Ishikawa (cell line): Measurements from ENCODE around the gene ADAMTS15.
A peak's percentile ranks its signal among the peaks of the same experiment; 100 is the strongest.

Experiments used
- CEBPB ChIP-seq: IDR thresholded peaks from 2 replicates; pipeline ENCODE4 v1.6.1; 2012
- CREB1 ChIP-seq: IDR thresholded peaks from 2 replicates; pipeline ENCODE4 v1.6.1; 2012; ENCODE audit warnings: low read depth
- EGR1 ChIP-seq: IDR thresholded peaks from 2 replicates; pipeline ENCODE4 v1.6.1; 2012
- EP300 ChIP-seq: IDR thresholded peaks from 2 replicates; pipeline ENCODE4 v1.6.1; 2012; ENCODE audit warnings: borderline replicate concordance
- FOXM1 ChIP-seq: IDR thresholded peaks from 2 replicates; pipeline ENCODE4 v1.6.1; 2012; ENCODE audit warnings: low read depth, borderline replicate concordance
- NFIC ChIP-seq: IDR thresholded peaks from 2 replicates; pipeline ENCODE4 v1.6.1; 2012
- RAD21 ChIP-seq: IDR thresholded peaks from 2 replicates; pipeline ENCODE4 v1.6.1; 2012; ENCODE audit warnings: low read depth
- TAF1 ChIP-seq: IDR thresholded peaks from 2 replicates; pipeline ENCODE4 v1.6.1; 2012; ENCODE audit warnings: low read depth, mild to moderate bottlenecking
- TCF12 ChIP-seq: IDR thresholded peaks from 2 replicates; pipeline ENCODE4 v1.6.1; 2012; ENCODE audit warnings: low read depth
- TEAD4 ChIP-seq: IDR thresholded peaks from 2 replicates; pipeline ENCODE4 v1.6.1; 2012
- YY1 ChIP-seq: IDR thresholded peaks from 2 replicates; pipeline ENCODE4 v1.6.1; 2012; ENCODE audit warnings: low read depth
- ZBTB7A ChIP-seq: IDR thresholded peaks from 2 replicates; pipeline ENCODE4 v1.6.1; 2012; ENCODE audit warnings: low read depth
- TF ChIP-seq, protein P1 (sequence below): IDR thresholded peaks from 2 replicates; pipeline ENCODE4 v1.6.1; 2012
- TF ChIP-seq, protein P2 (sequence below): IDR thresholded peaks from 2 replicates; pipeline ENCODE4 v1.6.1; 2012; ENCODE audit warnings: low read depth, mild to moderate bottlenecking
- TF ChIP-seq, protein P3 (sequence below): IDR thresholded peaks from 2 replicates; pipeline ENCODE4 v1.6.1; 2012

ADAMTS15 gene

DNA sequence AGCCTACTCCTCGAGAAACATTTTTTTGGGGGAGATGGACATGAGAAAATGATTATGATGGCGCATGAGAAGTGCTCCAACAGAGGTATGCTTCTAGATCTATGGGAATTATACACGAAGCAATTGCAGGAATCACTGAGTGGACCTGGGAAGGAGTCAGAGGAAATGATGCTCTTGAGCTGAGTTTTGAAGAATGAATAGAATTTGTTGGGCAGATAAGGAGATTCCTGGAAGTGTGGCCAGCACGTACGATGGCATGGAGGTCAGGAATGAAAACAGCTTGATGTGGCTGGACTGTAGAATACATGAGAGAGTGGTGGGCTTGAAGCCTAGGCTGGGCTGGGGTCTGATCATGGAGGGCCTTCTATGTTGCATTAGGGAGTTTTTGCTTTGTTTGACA is 31.7 kb downstream of the ADAMTS15 start:
- no peak for TF ChIP-seq CEBPB
- TF ChIP-seq TAF1, result no peak
- TF ChIP-seq TEAD4, result no peak
- no peak for TF ChIP-seq ZBTB7A
- no peak for TF ChIP-seq FOXM1
- no peak for TF ChIP-seq YY1
- TF ChIP-seq TCF12, result no peak
- no peak for TF ChIP-seq EGR1

DNA sequence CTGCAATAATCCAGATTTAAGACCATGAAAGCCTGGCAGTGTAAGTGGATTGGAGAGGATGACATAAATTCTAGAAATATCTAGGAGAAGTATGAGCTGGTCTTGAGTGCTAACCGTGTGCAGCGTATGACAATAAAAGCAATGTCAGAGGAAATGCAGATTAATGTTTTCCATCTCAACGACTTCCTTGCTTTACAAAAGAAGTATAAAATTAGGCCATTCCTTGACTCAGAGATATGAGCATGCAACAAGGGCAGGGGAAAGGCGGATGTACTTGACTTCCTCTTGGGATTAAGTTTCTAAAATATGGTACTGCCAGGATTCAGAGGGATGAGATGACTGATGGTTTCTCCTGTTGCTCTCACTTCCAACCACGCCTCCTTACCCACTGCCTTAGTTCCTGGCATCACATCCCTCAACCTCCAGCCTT is 32.3 kb downstream of the ADAMTS15 start:
- TF ChIP-seq, protein P1, sequence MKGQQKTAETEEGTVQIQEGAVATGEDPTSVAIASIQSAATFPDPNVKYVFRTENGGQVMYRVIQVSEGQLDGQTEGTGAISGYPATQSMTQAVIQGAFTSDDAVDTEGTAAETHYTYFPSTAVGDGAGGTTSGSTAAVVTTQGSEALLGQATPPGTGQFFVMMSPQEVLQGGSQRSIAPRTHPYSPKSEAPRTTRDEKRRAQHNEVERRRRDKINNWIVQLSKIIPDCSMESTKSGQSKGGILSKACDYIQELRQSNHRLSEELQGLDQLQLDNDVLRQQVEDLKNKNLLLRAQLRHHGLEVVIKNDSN, result no peak
- TF ChIP-seq TAF1 (no peak), EP300 (no peak), TEAD4 (no peak), TCF12 (no peak), CEBPB (no peak), NFIC (no peak), ZBTB7A (no peak), EGR1 (no peak), RAD21 (no peak), CREB1 (no peak)

DNA sequence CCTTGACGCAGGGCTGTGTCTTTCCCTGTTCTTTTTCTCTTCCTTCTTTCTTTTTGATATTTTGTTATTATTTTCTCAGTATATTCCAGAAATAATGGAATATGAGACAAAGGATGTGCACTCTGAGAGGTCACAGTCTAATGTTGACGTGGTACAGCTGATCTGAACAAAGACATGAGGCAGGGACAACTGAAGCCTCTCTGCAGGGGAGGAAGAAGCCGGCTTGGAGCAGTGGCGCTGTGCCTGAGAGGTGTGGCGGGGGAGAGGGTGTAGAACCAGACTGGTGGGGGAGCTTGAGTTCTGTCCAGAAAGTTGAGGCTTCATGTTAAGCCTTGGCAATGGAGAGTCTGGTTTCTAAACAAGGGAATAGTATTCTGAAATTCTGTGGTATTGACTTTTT is 34.7 kb downstream of the ADAMTS15 start:
- TF ChIP-seq RAD21 (peak; percentile 2; the same call in 1 of the 2 replicates), CREB1 (no peak)

DNA sequence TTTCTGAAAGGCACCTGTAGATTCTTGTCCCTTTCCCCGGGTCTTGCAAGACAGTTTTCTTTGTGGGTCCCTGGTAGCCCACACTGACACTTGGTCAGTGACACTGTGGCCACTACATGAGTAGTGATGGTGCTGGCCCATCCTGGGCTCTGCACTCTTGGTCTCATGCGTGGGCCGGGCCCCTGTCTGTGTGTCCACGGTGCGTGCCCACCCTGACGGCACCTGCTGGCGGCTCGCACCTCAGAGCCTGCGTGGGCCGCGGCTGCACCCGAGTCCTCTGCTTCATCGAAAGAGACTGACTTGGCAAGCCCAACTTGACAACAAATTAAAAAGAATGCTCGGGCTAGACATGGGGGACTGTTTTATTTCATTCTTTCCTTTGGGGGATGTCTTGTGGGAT is 37.5 kb downstream of the ADAMTS15 start:
- TF ChIP-seq, protein P2, sequence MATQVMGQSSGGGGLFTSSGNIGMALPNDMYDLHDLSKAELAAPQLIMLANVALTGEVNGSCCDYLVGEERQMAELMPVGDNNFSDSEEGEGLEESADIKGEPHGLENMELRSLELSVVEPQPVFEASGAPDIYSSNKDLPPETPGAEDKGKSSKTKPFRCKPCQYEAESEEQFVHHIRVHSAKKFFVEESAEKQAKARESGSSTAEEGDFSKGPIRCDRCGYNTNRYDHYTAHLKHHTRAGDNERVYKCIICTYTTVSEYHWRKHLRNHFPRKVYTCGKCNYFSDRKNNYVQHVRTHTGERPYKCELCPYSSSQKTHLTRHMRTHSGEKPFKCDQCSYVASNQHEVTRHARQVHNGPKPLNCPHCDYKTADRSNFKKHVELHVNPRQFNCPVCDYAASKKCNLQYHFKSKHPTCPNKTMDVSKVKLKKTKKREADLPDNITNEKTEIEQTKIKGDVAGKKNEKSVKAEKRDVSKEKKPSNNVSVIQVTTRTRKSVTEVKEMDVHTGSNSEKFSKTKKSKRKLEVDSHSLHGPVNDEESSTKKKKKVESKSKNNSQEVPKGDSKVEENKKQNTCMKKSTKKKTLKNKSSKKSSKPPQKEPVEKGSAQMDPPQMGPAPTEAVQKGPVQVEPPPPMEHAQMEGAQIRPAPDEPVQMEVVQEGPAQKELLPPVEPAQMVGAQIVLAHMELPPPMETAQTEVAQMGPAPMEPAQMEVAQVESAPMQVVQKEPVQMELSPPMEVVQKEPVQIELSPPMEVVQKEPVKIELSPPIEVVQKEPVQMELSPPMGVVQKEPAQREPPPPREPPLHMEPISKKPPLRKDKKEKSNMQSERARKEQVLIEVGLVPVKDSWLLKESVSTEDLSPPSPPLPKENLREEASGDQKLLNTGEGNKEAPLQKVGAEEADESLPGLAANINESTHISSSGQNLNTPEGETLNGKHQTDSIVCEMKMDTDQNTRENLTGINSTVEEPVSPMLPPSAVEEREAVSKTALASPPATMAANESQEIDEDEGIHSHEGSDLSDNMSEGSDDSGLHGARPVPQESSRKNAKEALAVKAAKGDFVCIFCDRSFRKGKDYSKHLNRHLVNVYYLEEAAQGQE, result no peak
- no peak for TF ChIP-seq NFIC
- TF ChIP-seq, protein P3, sequence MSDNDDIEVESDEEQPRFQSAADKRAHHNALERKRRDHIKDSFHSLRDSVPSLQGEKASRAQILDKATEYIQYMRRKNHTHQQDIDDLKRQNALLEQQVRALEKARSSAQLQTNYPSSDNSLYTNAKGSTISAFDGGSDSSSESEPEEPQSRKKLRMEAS, result no peak
- TF ChIP-seq YY1, result no peak
- no peak for TF ChIP-seq CREB1
- TF ChIP-seq CEBPB, result no peak
- no peak for TF ChIP-seq ZBTB7A
- TF ChIP-seq EP300, result no peak
- TF ChIP-seq TEAD4, result no peak
- no peak for TF ChIP-seq EGR1
- TF ChIP-seq, protein P1, result no peak
- TF ChIP-seq TAF1, result no peak
- TF ChIP-seq FOXM1, result no peak
- no peak for TF ChIP-seq RAD21
- TF ChIP-seq TCF12, result no peak

DNA sequence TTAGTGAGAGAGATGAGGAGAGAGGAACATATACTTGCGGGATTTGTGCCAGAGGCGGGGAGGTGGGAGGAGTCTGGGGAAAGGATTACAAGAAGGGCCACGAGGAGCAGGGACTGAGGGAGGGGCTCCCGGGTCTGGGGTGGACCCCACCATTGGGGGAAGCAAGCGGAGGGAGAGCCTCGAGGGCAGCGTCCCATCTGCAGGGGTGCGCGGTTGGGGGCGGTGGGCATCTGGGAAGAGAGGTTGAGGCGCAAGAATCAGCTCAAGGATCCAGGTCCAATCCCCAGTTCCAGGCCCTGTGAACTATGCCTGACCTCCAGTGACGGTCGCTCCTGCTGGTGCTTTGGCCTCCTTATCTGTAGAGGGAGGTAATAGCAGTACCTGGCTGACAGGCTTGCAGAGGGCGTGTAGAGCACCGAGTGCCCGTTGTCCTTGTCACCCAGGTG is 38.0 kb downstream of the ADAMTS15 start:
- TF ChIP-seq CREB1 (no peak), YY1 (no peak), ZBTB7A (no peak), EP300 (no peak), RAD21 (no peak), TAF1 (no peak)
- TF ChIP-seq, protein P2, result no peak

DNA sequence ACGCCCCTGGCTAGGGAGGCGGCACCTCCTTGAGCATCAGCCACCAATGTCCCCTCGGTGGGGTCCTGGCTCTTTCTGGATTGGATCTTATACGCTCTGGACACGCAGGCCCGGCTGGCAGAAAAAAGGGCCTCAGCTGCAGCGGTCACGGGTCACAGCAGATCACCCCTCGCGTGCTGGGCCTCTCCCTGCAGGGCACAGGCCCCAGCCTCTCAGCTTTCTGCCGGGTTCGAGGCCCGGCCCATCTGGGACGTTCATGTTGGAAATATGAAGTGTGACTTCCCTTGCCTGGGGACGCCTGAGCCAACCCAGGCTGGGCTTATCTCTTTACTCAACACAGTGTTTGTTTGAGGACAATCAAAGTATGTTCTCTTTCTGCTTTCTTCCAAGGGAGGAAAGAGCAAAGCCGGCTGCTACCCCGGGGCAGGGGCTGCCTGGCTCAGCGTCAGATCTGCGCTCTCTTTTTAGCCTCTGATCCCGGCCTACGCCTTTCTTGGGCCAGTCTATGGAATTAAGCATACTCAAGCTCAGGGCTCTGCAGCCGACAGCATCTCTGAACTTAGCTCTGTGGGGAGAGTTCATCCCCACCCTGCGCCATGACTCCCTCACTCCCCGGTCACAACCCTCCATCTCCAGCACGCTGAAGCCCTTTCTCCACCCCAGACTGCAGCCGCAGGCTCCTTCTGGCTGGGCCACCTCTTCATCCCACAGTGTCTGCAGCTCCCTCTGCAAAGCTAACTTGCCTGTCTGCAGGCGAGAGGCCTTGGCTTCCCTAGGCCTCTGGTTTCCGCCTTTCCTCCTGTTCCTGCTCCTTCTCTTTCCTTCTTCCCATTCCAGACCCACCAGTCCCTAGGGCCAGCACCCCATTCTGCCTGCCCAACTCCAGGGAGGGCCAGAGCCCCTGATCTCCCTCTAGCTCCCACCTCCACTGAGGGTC is 38.8 kb downstream of the ADAMTS15 start:
- TF ChIP-seq TEAD4 (no peak), EGR1 (no peak)
- TF ChIP-seq, protein P1, result no peak
- TF ChIP-seq, protein P2, result no peak
